ENCODE results near the gene TARS1.

DNA sequence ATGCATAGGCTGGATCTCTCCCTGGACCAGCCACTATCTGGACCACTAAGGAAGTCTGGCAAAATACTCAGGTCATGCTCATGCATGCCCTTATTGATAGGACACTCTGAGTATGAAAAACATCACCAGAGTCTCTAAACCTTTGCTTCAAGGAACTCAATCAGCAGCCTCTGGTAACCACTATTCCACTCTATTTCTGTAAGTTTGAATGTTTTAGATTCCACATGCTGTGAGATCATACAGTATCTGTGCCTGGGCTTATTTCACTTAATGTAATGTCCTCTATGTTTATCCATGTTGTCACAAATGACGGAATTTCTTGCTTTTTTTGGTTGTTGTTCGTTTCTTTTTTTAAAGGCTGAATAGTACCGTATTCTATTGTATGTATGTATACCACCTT is 68.3 kb downstream of the TARS1 start:
- TF ChIP-seq, protein P1, sequence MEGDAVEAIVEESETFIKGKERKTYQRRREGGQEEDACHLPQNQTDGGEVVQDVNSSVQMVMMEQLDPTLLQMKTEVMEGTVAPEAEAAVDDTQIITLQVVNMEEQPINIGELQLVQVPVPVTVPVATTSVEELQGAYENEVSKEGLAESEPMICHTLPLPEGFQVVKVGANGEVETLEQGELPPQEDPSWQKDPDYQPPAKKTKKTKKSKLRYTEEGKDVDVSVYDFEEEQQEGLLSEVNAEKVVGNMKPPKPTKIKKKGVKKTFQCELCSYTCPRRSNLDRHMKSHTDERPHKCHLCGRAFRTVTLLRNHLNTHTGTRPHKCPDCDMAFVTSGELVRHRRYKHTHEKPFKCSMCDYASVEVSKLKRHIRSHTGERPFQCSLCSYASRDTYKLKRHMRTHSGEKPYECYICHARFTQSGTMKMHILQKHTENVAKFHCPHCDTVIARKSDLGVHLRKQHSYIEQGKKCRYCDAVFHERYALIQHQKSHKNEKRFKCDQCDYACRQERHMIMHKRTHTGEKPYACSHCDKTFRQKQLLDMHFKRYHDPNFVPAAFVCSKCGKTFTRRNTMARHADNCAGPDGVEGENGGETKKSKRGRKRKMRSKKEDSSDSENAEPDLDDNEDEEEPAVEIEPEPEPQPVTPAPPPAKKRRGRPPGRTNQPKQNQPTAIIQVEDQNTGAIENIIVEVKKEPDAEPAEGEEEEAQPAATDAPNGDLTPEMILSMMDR (IDR thresholded peaks at IDR 0.05), result no peak
- no peak for TF ChIP-seq POLR2A (IDR thresholded peaks at IDR 0.05)
